Stimulated activated CD4-positive, alpha-beta T cell treated with anti-CD3 and anti-CD28 coated beads, Interleukin-2, amount 100 ng/mL, for 48 hours (primary cell): Measurements from ENCODE around the gene PRRX1.
A peak's percentile ranks its signal among the peaks of the same experiment; 100 is the strongest.

ENCODE experiments used
- DNase-seq, 2 donors: peaks; one replicate each; pipeline ENCODE4 v3.0.0-alpha.2; 2020

The PRRX1 gene

GRCh38 chr1:170664828-170665612 lies 1.1 kb downstream of the PRRX1 start:
- no peak for DNase-seq

DNA sequence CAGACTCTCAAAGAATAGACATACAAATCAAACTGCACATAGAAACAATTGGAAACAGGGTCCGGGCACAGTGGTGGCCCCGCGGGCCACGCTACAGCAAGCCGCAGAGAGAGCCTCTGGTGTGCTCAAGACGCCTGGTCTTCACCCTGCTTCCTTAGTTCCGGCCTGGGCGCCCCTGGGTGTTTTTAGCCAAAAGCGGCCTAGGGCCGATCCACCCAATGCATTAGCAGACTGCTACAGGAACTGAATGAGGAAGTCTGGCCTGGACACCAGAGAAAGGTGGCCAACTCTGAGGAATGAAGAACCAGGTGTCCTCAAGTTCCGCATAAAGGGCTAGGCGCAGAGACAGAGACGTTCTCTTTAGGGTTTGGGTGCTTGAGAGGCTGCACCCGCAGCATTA lies 1.7 kb downstream of the PRRX1 start:
- DNase-seq, result no peak

DNA sequence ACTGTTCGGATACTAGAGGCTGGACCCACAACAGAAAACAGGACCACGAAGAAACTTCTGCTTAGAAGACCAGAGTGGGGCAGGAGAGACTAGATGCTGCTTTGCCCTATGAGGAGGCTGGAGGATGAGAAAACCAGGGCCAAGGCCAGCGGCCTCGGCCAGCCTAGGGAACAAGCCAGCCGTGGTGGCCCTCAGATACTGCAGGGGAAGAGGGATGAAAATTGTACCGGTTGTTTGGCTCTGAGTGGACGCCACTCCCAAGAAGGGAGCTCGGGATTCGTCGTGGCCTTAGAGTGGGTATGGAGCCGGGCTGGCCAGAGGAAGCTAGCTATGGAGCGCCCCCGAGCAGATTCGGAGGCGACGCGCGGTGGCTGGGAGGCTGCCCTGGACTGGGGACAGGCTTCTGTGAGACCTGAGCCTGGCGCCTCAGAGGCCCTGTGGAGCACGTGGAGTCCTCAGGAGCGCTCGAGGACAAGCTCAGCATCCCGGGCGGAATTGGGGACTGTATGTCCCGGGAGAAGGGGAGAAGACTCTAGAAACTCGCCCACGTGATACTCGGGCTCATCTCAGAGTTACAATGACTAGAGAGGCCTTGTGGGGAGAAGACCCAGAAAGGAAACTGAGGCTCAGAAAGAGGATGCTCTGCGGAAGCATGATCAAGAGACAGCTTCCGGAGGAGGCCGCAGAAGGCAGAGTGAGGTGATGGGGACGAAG lies 2.8 kb downstream of the PRRX1 start:
- no peak for DNase-seq

- no peak for DNase-seq
These were observed 4.5 kb downstream of the PRRX1 start for GRCh38 chr1:170668209-170669106.

DNA sequence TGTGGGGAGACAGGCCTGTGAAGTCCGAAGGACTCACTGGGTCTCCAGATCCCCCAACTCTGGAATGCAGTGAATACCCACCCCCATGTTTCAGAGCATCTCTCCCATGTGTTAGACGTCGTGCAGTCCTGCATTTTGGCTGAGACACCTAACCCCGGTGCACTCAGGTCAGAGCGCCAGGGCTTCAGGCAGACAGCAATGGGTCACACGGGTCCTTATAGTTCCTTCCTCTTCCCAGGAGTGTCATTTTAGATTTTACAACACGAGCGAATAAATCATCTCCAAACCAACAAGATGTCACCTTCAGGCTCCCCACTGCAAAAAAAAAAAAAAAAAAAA lies 5.1 kb downstream of the PRRX1 start:
- DNase-seq, result no peak

DNA sequence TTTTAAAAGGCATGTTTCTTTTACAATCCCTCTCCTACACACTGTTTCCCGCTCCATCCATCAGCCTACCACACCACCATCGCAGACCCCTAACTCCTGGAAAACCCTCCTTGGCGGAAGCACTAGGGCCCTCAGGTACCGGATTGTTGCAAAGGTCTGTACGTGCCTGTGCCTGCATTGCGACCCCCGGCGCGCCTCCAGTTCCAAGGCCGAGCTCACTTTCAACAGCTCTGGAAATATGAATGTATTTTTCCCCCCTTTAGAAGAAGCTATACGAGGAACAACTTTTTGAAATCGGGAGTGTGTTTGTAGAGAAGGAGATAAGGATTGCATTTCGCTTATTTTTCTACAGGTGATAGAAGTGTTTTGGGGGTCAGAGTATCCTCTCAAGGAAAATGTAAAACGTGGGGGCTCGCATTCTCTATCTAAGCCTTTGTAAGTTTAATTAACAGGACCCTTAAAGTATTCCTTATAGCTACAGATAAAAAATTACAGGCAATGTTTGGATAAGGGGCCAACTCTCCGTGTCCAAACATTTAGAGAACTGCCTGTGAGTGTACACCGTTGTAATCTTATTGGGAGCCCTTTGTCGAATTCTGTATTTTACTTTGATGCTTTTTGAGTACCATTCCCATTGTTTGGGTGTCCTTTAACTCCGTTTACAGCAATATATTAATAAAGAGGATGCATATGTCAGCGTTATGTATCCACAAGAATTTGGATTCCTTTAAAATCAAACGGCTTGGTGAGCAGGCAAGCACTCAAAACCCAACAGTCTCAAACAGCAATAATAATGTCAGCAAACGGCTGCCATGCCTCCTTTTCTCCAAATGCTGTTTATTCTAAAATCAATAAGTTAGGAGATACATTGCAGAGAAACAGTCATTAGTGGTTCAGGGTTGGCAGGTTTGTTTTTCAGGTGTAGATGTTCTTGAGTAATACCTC lies 5.9 kb downstream of the PRRX1 start:
- DNase-seq, result no peak

DNA sequence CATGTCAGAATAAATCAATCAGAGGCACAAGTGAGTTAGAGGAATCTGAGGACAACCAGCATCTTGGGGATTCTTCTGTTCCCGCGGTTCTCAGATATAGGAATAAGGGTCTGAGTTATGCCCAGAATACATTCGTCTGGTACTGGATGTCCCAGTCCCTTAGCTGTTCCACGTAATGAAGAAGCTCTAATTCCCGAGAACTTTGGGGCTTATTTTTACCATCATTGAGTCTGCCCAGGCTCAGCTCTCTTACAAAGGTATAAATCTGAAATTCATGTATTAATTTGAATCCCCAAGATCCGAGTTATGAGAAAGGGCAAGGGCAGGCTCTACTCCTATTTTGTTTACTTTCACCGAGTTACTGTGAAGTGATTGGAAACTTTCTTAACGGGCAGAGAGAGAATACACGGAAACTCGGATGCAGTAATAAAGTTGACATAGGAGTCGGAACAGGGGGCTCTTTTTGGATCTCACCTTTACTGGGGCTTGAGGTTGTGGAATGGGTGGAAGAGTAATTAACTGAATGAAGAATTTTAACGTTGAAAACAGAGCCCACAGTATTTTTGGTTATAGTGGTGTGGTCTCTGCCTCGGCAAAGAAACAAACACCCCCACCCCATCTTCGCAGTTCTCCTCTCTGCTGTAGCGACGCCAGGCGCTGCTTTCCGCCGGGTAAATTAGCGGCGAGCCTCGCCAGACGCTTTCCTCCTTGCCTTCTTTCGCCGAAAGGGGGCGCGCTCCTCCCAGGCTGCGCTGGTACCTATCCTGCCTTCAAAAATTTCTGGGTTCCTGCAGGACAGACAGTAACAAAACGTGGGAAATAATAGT lies 7.1 kb downstream of the PRRX1 start:
- peak; percentile 47 to 56 for DNase-seq

- no peak for DNase-seq
These were observed 7.7 kb downstream of the PRRX1 start for GRCh38 chr1:170671629-170671963.

DNA sequence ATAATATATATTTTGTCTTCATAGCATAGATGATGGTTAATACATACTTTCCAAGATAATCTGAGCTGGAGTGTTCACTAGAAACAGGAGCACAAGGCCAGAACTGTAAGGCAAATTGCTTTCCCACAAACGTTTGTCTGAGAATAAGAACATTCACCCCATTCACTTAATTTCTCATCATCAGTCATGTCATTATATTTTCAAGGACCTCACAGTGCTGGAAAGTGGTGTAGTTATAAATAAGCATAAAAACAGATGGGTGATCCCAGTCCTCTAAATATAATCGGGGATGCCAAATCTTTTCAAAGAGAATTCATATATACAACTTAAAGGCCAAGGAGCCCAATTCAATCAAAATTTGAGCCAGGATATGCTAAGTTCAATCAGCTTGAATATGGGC lies 8.4 kb downstream of the PRRX1 start:
- DNase-seq, result no peak

- no peak for DNase-seq
These were observed 10.3 kb downstream of the PRRX1 start for GRCh38 chr1:170674239-170674638.

GRCh38 chr1:170674986-170675385 lies 11.1 kb downstream of the PRRX1 start:
- no peak for DNase-seq

DNA sequence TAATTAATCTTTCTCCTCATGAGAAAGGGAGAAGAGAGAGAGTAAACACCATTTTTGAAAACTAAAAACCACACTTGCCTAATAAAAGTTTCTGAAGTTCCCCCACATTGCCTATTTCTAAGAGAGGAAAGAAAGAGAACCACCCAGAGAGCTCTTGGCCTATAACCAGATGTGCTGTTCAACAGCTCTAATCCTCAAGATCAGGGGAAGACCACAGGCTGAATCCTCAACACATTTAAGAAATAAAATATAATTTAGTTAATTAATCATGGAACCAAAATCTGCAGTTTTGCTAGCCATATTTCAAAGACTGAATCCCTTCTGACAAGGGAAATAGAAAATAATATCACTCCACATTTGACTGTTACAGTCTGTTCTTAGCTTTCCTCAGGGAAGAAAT lies 11.9 kb downstream of the PRRX1 start:
- no peak for DNase-seq

DNA sequence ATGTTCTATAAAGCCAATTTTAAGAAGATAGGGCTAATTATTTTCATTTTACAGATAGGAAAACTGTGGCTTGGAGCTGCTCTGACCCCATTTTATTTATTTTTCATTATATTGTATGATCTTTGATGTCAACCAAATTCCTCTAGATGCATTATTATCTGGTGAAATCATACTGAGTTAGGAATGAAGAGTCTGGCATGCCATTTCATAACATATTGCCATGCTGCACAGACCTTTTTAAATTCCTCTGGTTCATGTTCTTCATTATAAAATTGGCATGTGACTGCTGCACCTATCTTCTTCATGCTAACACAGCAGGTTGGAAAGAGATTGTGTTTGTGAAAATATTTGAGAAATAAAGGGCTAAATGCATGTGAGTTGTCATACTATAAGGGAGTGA lies 12.7 kb downstream of the PRRX1 start:
- no peak for DNase-seq

DNA sequence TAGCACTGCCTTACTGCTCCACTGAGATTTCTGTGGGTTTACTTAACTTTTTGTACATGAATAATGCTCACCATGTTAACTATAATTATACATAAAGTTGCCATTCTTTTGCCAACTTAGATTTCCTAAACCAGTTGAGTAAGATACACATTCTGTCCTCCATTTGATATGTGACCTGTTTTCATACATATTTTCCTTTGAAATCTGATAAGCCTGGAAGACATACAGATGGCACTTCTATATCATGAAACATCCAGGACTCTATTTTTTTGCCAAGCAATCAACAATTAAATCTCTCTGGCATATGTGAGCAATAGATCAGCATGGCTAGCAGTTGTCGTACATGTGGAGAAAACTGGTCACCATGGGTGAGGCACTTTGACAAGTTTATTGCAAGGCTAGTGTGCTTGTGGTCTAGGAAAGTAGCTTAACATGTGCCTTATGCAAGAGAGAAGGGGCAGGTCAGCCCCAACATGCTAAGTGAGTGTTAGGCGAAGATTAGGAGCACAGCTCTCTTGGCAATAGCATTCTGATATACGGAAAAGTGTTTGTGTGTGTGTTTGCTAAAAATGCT lies 14.2 kb downstream of the PRRX1 start:
- no peak for DNase-seq

- DNase-seq, result no peak
These were observed 16.5 kb downstream of the PRRX1 start for GRCh38 chr1:170680428-170680827.

GRCh38 chr1:170682169-170682568 lies 18.2 kb downstream of the PRRX1 start:
- no peak for DNase-seq

DNA sequence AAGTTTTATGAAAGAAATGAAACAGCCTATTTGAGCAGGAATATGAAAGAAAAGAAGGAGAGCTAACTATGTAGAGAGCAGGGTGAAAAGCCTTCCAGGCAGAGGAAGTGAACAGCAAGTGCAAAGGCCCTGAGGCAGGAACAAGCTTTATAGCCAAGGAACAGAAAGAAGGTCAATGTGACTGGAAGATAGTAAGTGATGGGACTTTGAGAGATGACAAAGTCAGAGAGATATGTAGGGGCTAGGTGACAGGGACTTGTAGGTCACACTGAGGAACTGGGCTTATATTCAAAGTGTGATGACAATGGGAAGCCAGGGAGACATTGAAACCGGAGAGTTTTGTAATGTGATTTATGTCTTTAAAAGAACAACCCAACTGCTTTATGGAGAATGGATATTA lies 18.9 kb downstream of the PRRX1 start:
- no peak for DNase-seq

DNA sequence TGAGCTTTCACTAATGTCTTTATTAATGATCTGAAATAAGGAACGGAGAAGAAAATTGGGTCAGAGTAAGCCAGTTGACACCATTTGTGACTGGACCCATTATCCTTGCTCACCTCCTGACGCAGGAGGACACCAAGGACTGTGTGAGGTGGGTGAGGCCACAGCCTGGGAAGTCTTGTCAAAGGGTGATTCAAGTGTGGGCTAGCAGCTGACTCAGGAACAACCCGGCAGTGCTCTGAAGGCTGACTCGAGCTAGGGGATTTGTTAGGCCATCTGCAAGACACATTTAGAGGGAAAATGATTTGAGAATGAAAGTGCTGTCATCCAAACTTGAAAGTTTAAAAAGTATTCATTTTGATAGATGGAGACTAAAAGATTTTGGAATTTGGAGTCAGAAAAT lies 21.2 kb downstream of the PRRX1 start:
- DNase-seq, result no peak

GRCh38 chr1:170686291-170686690 lies 22.4 kb downstream of the PRRX1 start:
- DNase-seq, result no peak

GRCh38 chr1:170687621-170688020 lies 23.7 kb downstream of the PRRX1 start:
- no peak for DNase-seq

GRCh38 chr1:170691258-170691657 lies 27.3 kb downstream of the PRRX1 start:
- no peak for DNase-seq
